DMS 273 (cell line): ENCODE measurements around the gene SFXN4.
"Not testable (repeated sequence)": the region's sequence is repeated elsewhere in the genome, so short reads cannot be mapped to it uniquely, and the experiment has no call there.

Experiments used
- DNase-seq: peaks from one replicate; lab custom pipeline; 2025; ENCODE audit not compliant: unreplicated experiment; lab: John Stamatoyannopoulos, UW

SFXN4 gene

DNA sequence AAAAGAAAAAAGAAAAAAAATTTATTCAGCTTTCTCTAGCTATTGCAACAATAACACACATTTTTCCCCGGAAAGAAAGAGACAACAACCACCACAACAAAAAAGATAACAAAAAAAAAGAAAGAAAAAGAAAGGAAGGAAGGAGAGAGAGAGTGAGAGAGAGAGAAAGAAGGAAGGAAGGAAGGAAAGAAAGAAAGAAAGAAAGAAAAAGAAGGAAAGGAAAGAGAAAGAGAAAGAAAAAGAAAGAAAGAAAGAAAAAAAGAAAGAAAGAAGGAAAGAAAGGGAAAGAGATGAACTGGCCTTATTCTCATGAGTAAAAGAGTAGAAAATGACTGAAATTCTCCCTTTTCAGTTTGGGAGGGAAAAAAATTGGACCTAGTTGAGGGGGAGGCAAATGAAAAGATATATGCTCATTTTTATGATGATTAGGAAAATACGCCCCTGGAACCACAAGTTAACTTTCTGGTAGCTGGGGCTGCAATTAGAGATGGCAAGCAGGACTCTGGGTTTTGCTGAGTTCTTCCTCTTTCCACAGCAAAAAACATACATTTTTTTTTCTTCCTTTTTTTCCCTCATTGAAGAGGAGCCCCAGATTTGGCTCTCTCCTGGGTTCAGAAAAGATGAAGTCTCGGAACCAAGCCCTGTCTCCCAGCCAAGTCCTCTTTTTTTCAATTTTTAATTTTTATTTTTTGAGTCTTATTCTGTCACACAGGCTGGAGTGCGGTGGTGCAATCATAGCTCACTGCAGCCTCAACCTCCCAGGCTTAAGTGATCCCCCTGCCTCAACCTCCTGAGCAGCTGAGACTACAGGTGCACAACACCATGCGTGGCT lies 25.7 kb upstream of the SFXN4 start:
- DNase-seq, result no peak

DNA sequence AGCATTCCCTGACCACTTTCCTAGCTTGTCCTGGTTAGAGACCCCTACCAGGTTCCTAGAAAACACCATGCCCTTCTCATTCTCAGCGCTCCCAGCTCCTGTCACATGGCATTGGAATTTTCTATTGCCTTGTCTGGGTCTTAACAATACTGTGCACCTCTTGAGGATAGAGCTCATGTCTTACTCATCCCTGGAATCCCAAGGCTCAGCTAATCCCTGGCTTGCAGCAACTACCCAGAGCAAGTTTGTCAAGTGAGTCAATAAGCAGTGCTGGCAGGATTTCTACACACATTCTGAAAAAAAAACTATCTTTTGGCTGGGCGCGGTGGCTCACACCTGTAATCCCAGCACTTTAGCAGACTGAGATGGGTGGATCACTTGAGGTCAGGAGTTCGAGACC lies 24.8 kb upstream of the SFXN4 start:
- DNase-seq, result no peak

DNA sequence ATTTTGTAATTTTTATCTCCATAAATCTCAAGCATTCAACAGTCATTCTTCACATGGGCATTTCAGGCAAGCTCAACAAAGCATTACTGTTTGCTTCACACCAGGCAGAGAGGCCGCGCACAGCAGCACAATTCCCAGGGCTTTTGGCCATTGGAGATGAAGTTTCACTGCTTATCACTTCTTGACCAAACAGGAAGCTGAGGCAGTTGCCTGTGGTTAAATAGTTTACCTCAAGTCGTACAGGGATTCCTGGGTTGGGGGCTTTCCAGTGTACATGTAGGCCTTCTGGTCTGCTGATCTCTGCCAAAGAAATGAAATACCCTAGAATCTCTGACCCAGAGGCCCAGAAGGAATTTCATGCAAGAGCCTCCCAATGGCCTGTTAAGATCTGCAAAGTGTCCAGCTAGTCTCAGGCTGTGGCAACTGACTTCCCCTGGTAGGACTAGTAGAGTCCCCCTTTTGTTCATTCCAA lies 24.3 kb upstream of the SFXN4 start:
- no peak for DNase-seq

DNA sequence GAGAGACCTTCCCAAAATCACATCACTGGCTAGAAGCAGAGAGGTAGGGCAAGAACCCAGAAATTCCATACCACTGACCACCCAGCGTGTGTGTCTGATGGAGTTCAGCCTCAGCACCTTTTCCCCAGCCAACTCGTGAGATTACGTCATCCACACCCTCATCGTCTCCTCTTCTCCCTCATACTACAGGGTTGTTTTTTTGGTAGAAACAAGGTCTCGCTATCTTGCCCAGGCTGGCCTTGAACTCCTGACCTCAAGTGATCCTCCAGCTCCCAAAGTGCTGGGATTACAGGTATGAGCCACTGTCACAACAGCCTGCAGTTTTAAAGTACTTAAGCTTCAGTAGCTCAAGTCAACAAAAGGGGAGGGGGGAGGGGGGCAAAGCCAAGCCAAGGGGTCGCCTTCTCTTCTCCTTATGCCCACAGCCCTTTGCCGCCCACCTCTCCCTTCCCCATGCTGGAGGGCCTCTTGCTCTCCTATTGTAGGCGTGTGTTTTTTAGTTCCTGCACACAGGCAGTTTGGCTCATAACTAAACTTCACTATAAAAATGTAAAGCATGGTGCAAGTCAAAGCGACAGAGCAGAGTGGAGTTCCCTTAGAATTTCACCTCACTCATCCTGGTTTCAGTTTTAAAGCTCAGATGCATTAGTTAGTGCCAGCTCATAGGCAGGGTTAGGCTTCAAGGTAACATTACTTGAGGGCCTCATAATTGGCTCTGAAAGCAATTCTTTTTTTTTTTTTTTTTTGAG lies 18.3 kb upstream of the SFXN4 start:
- DNase-seq, result no peak

DNA sequence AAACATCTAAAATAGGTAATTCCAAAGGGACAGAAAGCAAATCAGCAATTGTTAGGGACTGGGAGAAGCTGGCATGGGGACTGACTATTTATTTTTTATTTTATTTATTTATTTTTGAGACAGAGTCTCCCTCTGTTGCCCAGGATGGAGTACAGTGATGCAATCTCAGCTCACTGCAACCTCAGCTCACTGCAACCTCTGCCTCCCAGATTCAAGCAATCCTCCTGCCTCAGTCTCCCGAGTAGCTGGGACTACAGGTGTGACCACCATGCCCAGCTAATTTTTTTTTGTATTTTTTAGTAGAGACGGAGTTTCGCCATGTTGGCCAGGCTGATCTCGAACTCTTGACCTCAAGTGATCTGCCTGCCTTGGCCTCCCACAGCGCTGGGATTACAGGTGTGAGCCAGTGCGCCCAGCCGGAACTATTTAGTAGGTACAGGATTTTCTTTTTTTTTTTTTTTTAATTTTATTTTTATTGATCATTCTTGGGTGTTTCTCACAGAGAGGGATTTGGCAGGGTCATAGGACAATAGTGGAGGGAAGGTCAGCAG lies 15.4 kb upstream of the SFXN4 start:
- not testable (repeated sequence) for DNase-seq

DNA sequence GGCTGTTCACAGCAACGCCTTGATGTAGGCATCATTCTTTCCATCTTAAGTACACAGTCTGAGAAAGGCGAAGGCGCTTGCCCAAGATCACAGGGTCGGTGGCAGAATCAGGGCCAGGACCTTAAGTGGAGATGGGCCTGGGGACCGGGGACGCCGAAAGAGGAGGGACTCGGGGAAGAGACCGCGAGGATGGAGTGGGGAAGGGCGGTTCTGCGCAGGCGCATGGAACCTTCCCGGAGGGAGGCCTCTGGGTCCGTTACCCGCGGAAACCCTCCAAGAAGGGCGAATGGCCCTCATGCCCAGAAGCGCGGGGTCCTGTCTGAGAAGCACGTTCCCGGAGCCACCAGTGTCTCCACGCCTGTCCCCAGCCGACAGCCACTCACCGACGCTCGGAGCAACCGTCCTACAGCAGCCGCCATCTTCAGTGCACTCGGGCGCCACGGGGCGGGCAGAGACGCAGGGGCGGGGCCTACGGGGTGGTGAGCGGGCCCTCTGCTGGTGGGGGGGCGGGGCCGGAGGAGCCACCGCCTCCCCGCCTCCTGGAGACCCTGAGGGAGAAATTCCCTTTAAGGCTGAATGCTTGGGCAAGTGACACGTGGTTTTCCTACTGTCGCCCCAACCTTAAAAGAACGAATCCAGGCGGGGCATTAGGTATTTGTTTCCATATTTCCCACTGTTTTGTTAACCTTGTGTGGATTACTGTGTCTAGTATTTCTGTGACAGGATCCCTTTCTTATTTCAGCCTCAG lies 13.0 kb upstream of the SFXN4 start, which contains the start of gene PRDX3:
Gene PRDX3, minus strand, starts transcription at position 441 of the 748 bp plus-strand sequence. Its CDS starts 22 bp downstream, at position 419.
- peak; percentile 95 for DNase-seq

DNA sequence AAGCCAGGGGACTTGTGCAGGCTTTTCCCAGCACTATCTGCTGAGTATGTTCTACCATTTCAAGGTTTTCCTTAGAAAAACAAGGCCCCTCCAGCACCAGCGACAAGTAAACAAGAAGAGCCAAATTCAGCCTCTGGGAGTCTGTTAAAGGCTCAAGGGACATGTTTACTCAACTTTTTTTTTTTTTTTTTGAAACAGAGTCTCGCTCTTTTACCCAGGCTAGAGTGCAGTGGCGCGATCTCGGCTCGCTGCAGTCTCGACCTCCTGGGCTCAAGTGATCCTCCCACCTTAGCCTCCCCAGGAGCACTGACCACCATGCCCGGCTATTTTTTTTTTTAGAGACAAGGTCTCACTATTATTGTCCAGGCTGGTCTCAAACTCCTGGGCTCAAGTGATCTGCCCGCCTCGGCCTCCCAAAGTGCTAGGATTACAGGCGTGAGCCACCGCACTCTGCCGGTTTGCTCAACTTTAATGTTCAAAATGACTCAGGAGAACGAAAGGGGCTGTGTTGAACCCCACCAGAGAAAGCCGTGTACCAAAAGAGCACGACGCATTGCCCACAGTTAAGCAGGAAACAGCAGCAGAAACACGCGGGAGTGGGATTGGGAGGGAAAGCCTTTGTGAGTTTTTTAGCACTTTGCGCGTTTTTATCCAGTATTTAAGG lies 12.3 kb upstream of the SFXN4 start:
- peak; percentile 52 for DNase-seq

DNA sequence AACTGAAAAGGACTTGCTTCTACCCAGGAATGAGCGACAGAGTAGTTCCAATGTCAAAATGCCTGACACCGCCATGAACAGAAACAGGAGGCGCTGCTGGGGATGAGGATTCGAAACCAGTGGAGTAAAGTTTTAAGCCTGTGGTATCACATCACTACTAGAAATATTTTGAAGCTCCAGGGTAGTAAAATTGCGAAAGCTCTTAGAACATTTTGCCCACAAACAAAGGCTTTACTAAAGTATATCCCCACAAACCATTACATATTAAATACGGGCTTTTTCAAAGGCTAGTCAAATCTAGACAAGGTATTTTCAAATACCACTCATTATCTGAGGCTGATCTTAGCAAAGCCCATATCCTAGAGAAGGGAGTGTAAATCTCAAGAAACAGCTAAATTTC lies 10.7 kb upstream of the SFXN4 start:
- DNase-seq, result no peak

DNA sequence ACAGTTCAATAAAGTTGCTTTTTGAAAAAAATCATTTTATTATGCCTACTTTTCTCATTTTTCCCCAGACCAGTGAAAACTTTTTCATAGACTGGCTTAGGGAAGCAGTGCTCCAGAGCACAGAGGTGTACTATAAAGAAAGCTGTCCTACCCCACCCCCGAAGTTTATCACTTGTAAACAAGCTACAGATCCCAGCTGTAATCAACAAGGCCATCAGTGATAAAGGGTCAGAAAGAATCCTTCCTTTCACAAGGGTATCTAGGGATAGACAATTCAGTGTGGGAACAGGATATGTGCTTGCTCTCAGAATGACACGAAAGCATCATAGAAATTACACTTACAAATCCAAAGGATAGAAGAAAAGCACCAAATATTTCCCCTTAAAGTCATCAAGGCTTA lies 8.6 kb upstream of the SFXN4 start:
- DNase-seq, result no peak

DNA sequence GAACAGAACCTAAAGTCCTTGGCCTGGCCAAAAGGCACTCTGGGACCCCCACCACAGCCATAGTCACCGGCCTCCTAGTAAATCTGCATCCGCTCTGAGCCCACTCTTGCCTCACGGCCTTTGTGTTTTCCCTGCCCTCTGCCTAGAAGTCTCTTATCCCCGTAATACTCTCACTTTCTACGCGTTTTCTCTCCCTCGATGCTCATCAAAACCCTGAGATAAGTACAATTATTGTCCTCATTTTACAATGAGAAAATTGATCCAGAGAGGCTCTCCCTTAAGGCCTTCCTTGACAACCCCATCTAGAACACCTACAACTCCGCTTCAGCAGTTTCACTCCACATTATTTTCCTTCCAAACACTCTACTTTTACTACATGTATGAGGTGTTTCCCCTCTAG lies 1.5 kb upstream of the SFXN4 start:
- DNase-seq, result no peak

DNA sequence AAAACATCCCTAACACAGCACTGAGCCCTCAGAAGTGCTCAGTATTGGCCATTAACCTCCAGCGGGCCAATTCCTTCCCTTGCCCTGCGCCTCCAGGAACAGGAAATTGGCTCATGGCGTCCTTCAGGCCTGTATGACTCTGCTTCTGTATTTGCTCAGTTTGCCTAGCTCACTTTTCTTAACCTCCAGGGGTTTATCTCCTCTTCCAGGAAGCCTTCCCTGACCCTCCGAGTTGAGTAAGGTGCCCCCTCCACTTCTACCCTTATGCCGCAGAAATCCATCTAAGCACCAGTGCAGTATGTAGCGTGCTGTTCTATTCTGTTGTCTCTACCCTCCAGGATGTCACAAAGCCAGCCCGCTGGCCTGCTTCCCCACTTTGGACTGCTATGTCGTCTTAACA lies 1.1 kb upstream of the SFXN4 start:
- DNase-seq, result no peak

DNA sequence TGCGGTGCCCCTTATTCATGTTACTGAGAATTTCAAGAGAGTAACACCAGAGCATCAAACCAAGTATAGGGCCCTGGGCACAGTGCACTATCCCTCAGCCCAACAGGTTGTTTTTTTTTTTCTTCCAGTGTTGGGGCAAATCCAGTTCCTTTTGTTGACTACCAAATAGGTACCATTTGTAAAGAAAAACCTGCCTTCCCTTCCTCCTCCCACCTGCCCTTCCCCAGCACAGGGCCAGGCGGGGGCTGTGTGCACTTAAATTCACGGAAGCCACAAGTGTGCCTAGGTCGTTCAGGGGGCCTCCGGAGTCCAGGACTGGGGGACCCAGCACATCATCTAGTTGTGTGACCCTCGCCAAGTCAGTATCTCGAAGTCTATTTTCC lies 595 bp upstream of the SFXN4 start:
- DNase-seq, result no peak

DNA sequence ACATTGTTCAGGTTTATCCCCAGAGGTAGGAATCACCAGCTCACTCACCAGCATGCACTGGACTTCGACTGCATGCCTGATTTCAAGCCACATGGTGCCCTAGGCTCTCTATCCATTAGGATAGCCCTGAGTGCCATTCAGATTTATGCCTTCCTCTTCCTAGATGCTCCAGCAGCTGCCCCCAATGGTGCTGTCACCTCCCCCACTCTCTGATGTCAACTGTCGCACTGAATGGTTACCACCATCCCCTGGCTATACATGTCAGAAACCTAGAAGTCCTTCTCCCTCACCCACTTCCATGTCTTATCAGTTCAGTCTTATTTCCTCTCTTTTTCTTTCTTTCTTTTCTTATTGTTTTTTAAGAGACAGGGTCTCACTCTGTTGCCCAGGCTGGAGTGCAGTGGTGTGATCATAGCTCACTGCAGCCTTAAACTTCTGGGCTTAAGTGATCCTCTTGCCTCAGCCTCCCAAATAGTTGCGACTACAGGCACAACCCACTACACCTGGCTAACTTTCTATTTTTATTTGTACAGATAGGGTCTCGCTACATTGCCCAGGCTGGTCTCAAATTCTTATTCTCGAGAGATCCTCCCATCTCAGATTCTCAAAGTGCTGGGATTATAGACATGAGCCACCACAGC lies 2.9 kb downstream of the SFXN4 start:
- DNase-seq, result no peak

DNA sequence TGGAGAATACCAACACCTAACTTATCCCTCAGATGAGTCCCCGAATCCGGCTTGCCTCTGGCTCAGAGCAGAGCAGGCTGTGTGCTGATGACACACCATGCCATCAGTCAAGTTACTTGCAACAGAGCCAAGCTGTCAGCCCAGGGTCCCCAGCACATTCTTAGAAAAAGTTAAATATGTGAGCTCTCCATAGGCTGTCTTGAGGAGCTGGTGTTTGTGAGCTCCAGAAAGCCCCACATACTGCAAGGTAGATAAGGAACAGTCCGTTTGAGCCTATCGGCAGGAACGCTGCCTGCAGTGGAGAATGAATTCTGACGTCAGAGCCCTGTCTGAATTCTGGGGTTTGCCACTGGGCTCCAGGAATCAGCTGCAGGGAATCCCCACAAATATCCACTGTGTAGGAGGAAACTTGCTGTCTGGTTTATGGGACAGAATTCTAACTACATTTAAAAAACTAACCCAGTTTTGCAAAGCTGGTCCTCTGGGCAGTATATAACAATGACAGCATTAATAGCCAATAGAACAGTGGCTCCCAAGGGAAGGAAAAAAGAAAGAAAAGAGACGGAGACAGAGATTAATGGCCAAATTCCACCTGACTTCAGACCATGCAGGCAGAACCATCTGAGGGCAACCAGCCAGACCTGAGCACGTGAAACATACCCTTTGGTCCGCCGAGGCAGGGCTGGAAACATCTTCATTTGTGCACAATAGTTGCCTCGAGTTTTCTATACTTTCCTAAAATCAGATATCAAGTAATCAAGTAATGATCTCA lies 3.6 kb downstream of the SFXN4 start:
- no peak for DNase-seq

DNA sequence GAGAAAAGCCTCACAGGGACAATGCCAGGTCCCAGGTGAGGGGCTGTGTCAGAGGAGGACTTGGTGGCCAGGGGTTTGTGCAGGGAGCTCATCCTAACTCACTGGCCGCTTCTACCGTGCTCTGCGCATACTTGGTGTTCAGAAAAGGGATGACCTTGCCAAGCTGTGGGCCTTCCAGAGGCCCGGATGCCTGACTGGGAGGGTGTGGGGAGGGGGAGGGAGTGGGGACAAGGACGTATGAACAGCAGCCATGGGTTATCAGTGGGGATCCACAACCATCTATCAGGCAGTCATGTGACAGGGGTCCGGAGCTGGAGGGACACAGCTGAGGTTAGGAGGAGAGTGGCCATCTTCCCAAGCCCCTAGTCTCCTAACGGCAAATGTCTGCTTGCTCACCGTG lies 6.2 kb downstream of the SFXN4 start:
- no peak for DNase-seq

DNA sequence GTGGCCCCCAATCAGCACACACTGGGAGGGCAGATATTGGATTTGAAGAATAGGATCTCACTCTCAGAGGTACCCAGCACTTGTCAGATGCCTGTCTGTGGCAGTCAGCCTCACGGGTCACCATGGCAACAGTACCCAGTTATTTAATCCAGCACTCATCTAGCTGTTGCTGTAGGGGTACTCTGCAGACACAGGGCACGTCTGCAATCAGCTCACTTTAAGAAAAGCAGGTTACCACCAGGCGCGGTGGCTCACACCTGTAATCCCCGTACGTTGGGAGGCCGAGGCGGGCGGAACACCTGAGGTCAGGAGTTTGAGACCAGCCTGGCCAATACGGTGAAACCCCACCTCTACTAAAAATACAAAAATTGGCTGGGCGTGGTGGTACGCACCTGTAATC lies 11.9 kb downstream of the SFXN4 start:
- no peak for DNase-seq

DNA sequence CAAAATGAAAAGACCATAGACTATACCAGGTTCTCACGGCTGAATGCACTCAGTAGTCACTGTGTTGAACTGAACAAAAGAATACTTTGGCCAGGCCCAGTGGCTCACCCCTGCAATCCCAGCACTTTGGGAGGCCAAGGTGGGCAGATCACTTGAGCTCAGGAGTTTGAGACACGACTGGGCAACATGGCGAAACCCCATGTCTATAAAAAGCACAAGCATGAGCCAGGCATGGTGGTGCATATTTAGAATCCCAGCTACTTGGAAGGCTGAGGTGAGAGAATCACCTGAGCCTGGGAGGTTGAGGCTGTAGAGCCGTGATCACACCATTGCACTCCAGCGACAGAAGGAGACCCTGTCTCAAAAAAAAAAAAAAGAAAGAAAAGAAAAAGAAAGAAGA lies 12.5 kb downstream of the SFXN4 start:
- no peak for DNase-seq

DNA sequence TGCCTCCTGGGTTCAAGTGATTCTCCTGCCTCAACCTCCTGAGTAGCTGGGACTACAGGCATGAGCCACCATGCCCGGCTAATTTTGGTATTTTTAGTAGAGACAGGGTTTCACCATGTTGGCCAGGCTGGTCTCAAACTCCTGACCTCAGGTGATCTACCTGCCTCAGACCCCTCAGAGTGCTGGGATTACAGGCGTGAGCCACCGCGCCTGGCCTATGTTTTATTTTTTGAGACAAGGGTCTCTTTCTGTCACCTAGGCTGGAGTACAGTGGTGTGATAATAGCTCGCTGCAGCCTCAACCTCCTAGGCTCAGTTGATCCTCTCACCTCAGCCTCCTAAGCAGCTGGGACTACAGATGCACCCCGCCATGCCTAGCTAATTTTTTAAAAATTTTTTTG lies 13.9 kb downstream of the SFXN4 start:
- DNase-seq, result not testable (repeated sequence)

DNA sequence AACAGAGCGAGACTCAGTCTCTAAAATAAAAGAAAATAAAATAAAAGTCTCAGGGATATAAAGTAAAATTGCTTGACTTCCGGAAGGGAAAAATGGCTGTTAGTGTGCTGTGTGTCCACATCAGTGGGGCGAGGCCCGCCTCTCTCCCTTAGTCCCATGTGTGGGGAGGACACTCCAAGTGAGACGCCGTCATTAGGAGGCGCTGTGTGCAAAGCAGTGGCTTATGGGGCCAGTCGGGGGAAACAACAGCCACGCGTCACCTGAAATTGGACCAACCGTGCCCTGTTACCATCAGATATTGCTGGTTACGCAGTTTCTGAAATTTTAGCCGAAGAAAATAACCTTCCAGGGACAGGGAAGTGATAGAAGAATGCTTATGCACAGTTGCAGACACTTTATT lies 15.8 kb downstream of the SFXN4 start:
- peak; percentile 16 for DNase-seq

DNA sequence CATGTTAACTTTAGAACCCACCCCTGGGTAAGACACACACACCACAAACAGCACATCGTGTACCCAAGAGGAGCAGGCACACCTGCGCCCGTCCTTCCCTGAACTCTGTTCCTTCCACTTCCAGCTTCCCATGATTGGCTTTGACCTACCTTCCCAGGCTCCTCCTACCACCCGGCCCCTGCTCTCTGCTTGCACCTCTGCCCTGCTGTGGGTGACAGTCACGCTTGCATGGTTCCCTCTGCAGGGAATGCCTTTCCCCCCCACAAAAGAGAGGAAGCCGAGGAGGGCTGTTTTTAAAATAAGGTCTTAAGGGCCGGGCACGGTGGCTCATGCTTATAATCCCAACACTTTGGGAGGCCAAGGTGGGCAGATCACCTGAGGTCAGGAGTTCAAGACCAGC lies 16.4 kb downstream of the SFXN4 start:
- DNase-seq, result no peak
